ENCODE measurements around the gene GAS2L2.

GRCh38 chr17:35768797-35769196, 15.8 kb upstream of the GAS2L2 start:
- TF ChIP-seq REST (IDR thresholded peaks at IDR 0.05; ENCODE audit: insufficient read depth in 1 of 2, low read depth in 2 of 2, low read length in 1 of 2) = no peak
- no peak for TF ChIP-seq CTCF (IDR thresholded peaks at IDR 0.05)
- no peak for TF ChIP-seq POLR2AphosphoS5 (IDR thresholded peaks at IDR 0.05; ENCODE audit: low read depth, low read length)
- TF ChIP-seq TCF7L2 (IDR thresholded peaks at IDR 0.05; ENCODE audit: low read depth, low read length) = no peak
- no peak for TF ChIP-seq SIN3A (IDR thresholded peaks at IDR 0.05; ENCODE audit: borderline replicate concordance, insufficient read depth, low read depth, low read length)

All from Panc1 (cell line).